HEK293T (cell line): ENCODE measurements around the gene HJURP.

Source experiments
- CTCF ChIA-PET: fragments of 350-600 bp; formaldehyde crosslinking; extraction: SDS; loops from one replicate; lab custom pipeline; 2021; ENCODE audit warnings: antibody characterized with exemption, inconsistent platforms; lab: Yijun Ruan, JAX
- POLR2A ChIA-PET: fragments of 350-600 bp; formaldehyde crosslinking; extraction: SDS; loops from one replicate; lab custom pipeline; 2020; ENCODE audit warnings: antibody characterized with exemption, inconsistent platforms; lab: Yijun Ruan, JAX
- DNase-seq: peaks from one replicate; pipeline ENCODE4 v3.0.0; 2012; ENCODE audit warnings: mixed read lengths; ENCODE audit errors: extremely low spot score
- ARNT ChIP-seq: fragments of 450-650 bp; IDR thresholded peaks from 2 replicates; pipeline ENCODE4 v1.6.1; 2017; ENCODE audit warnings: mild to moderate bottlenecking
- BHLHE40 ChIP-seq: fragments of 450-650 bp; IDR thresholded peaks from 2 replicates; pipeline ENCODE4 v1.6.1; 2016; ENCODE audit warnings: mild to moderate bottlenecking, moderate library complexity, borderline replicate concordance
- CTBP1 ChIP-seq: fragments of 450-650 bp; IDR thresholded peaks from 2 replicates; pipeline ENCODE4 v1.6.1; 2016; ENCODE audit warnings: borderline replicate concordance
- ELF4 ChIP-seq: fragments of 450-650 bp; IDR thresholded peaks from 2 replicates; pipeline ENCODE4 v1.6.1; 2017; ENCODE audit warnings: antibody characterized with exemption
- FOXA1 ChIP-seq: fragments of 450-650 bp; IDR thresholded peaks from 2 replicates; pipeline ENCODE4 v1.6.1; 2016; ENCODE audit warnings: mild to moderate bottlenecking
- FOXK2 ChIP-seq: fragments of 450-650 bp; IDR thresholded peaks from 2 replicates; pipeline ENCODE4 v1.6.1; 2016; ENCODE audit warnings: mild to moderate bottlenecking
- FOXM1 ChIP-seq: fragments of 450-650 bp; IDR thresholded peaks from 2 replicates; pipeline ENCODE4 v1.6.1; 2017; ENCODE audit warnings: mild to moderate bottlenecking, borderline replicate concordance
- HDGF ChIP-seq: fragments of 450-650 bp; IDR thresholded peaks from 2 replicates; pipeline ENCODE4 v1.6.1; 2017; ENCODE audit warnings: antibody characterized with exemption, borderline replicate concordance
- L3MBTL2 ChIP-seq: fragments of 450-650 bp; conservative IDR thresholded peaks from 2 replicates; pipeline ENCODE4 v1.6.1; 2016; ENCODE audit warnings: mild to moderate bottlenecking
- LEF1 ChIP-seq: fragments of 450-650 bp; IDR thresholded peaks from 2 replicates; pipeline ENCODE4 v1.6.1; 2017; ENCODE audit warnings: mild to moderate bottlenecking, borderline replicate concordance
- NFRKB ChIP-seq: fragments of 450-650 bp; IDR thresholded peaks from 2 replicates; pipeline ENCODE4 v1.6.1; 2016; ENCODE audit warnings: mild to moderate bottlenecking, moderate library complexity
- PKNOX1 ChIP-seq: fragments of 450-650 bp; IDR thresholded peaks from 2 replicates; pipeline ENCODE4 v1.6.1; 2016
- SP1 ChIP-seq: fragments of 450-650 bp; IDR thresholded peaks from 2 replicates; pipeline ENCODE4 v1.6.1; 2017
- SUZ12 ChIP-seq: fragments of 450-650 bp; IDR thresholded peaks from 2 replicates; pipeline ENCODE4 v1.6.1; 2016; ENCODE audit warnings: mild to moderate bottlenecking
- TARDBP ChIP-seq: fragments of 450-650 bp; IDR thresholded peaks from 2 replicates; pipeline ENCODE4 v1.6.1; 2016
- ZNF384 ChIP-seq: fragments of 450-650 bp; IDR thresholded peaks from 2 replicates; pipeline ENCODE4 v1.6.1; 2016

Gene HJURP

DNA sequence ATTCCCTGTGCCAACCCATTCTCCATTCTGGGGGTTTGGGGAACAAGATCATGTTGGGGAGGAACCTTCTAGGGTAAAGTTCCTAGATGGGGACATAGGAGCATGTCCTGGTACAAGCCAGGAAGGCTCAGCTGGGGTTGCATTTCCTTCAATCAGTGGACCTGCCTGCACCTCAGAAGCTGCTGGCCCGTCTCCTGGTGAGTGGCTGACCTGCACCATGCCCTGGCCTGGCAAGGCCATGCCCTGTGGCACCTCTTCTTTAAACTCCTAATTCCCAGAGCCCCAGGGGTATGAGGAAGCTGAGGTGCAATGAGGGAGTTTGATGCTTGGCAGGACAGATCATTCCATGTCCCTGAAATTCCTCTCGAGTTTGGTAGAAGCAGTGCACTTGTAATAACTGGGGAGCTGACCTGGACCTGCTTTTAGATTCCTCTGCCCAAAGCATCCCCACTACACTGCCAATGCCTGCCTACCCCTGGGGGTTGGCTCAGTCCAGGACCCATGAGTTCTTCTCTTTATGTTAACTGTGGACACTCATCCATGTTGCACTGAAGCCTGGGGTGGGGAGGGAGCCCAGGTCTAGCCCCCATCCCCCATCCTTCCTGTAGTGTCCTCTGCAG, 50.9 kb downstream of the HJURP start:
- TF ChIP-seq CTBP1 (no peak), ZNF384 (no peak), TARDBP (no peak), SUZ12 (no peak), LEF1 (no peak), BHLHE40 (no peak), FOXM1 (no peak), SP1 (no peak), HDGF (no peak), PKNOX1 (no peak), FOXK2 (no peak), NFRKB (no peak), L3MBTL2 (no peak), FOXA1 (no peak), ARNT (no peak), ELF4 (no peak)
- CTCF ChIA-PET: no interaction called here
- POLR2A ChIA-PET: no interaction called here
- DNase-seq: no peak

DNA sequence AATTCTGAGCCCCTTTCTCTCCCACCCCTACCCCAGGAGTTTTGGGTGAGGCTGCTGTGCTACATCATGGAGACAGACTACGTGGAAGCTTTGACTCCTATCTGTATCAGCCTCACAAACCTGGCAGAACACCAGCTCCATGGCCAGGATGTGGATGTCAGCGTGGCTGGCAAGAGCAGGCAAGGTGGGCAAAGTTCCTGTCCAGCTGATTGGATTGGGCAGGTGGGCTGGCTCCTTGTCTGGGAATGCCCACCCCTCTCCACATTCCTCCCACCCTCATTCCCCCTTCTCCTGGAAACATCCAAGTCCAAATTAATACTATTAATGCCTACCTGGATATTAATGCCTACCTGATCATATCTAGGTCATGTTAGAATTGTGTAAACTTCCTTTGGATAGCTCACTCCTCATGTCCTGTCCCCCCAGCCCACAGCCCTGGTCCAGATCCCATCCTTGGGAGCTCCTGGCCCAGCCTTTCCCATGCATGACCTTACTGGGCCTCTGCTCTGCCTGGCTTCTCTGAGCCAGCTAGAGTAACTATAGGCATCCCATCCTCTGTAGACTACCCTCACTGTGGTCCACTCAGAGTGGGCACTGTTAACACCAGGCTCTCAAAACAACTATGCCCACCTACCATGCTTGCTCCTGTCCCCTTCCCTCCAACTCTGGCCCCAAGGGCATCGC, 52.1 kb downstream of the HJURP start:
- DNase-seq: no peak
- ChIA-PET POLR2A (no interaction called here), CTCF (no interaction called here)
- no peak for TF ChIP-seq SUZ12
- no peak for TF ChIP-seq BHLHE40
- no peak for TF ChIP-seq PKNOX1
- no peak for TF ChIP-seq ZNF384
- no peak for TF ChIP-seq L3MBTL2
- TF ChIP-seq FOXK2: no peak
- TF ChIP-seq CTBP1: no peak
- TF ChIP-seq ELF4: no peak
- no peak for TF ChIP-seq TARDBP
- TF ChIP-seq FOXA1: no peak
- no peak for TF ChIP-seq FOXM1
- no peak for TF ChIP-seq SP1
- TF ChIP-seq NFRKB: no peak
- no peak for TF ChIP-seq HDGF
- TF ChIP-seq ARNT: no peak
- no peak for TF ChIP-seq LEF1

DNA sequence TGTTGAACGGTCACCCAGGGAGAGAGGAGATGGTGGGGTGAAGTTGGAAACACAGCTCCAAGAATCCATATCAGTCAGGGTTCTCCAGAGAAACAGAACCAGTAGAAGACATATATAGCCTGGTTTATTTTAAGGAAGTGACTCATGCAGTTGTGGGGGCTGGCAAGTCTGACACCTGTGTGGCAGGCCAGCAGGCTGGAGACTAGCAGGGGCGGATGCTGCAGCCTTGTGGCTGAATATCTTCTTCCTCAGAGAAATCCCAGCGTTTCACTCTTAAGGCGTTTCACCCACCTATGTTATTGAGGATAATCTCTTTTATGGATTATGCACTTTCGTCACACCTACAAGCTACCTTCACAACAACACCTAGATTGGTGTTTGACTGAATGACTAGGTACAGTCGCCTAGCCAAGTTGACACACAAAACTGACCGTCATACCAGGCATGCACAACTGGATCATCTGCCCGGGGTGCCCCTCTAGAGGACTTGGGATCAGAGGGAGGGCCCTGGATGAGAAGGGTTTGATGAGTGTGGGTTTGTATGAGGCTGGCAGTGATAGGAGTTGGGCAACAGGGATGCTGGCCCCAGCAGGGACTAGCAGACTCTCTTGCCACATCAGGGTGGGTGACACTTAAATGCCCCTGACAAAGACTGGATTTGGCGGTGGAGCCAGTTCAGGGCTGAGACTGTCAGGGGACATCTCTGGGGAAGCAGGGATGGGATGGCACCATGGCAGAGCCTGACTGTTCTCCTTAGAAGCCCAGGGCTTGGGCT, 52.8 kb downstream of the HJURP start:
- DNase-seq: no peak
- ChIA-PET POLR2A (no interaction called here), CTCF (interaction anchor here (0.6 kb wide), 1 partner anchor 21 kb away, joined by 3 read pairs; no protein-coding TSS in a partner anchor)
- no peak for TF ChIP-seq FOXK2
- no peak for TF ChIP-seq ELF4
- no peak for TF ChIP-seq ZNF384
- TF ChIP-seq FOXM1: no peak
- no peak for TF ChIP-seq PKNOX1
- TF ChIP-seq ARNT: no peak

DNA sequence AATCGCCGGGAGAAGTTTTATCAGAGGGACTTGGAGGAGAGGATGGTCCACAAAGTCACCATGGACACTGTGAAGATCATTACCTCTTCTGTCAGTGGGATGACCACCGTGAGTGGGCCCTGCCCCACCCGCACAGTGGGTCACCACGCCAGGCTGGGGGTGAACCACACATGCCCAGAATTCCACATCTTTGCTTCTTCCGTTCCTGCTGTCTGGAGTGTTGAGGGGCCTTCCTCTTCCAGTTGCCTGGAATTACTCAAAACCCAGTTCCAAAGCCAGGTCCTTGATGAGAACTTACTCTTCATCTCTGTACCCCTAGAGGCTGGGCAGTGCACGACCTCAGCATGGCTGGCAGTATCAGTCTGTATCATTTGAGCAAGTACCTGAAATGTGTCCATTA, 54.1 kb downstream of the HJURP start:
- TF ChIP-seq CTBP1 (no peak), FOXM1 (no peak), NFRKB (no peak), ARNT (no peak), FOXA1 (no peak), L3MBTL2 (no peak), ELF4 (no peak), HDGF (no peak), SP1 (no peak), LEF1 (no peak), PKNOX1 (no peak), FOXK2 (no peak), ZNF384 (no peak), SUZ12 (no peak), TARDBP (no peak), BHLHE40 (no peak)
- ChIA-PET CTCF (no interaction called here), POLR2A (no interaction called here)
- DNase-seq: no peak

DNA sequence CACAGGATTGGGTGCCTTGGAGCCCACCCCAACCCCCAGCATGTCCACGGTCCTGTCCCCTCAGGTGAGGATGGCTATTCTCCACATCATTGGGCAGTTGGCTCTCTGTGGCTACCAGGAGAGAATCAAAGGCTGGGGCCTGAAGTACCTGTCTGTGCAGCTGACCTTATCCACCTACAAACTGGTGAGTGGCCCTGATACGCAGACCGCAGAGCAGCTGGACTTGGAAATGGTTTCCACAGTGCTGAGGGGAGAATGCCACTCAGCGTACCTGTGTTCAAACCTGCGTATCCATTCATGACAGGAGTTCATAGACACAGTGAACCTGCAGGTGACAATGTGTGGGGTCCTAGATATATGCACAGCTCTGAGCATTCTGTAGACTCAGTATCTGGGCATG, 54.6 kb downstream of the HJURP start:
- DNase-seq: no peak

More for the DNA sequence above, 54.6 kb downstream of the HJURP start:
- no peak for TF ChIP-seq FOXK2
- no peak for TF ChIP-seq FOXA1
- TF ChIP-seq SP1: no peak
- TF ChIP-seq CTBP1: no peak
- no peak for TF ChIP-seq NFRKB
- no peak for TF ChIP-seq ELF4
- TF ChIP-seq L3MBTL2: no peak
- TF ChIP-seq LEF1: no peak
- no peak for TF ChIP-seq TARDBP
- CTCF ChIA-PET: no interaction called here
- POLR2A ChIA-PET: no interaction called here
